ENCODE measurements around the gene CDIP1. TPM values are rescaled to one million over a fixed set of nuclear protein-coding genes. Genes with fewer than 3 reads are reported as not detected.
A peak's percentile ranks its signal among the peaks of the same experiment; 100 is the strongest.

The CDIP1 gene
- total and polyA plus RNA-seq, 9 of the 15 experiments (the other 6 are each of a cell fraction or from before 2014, with no cell fraction given): 0.29 TPM; not detected in 8

GRCh38 chr16:4475880-4476788 lies 62.4 kb downstream of the CDIP1 start, which contains the start of gene HMOX2 (continued):
- TF ChIP-seq CREB3L1 (IDR thresholded peaks at IDR 0.05; ENCODE audit: borderline replicate concordance, low read depth) (no peak; the same call in 1 of the 2 replicates), NFE2L1 (tag; IDR thresholded peaks at IDR 0.05; ENCODE audit: borderline replicate concordance, low read depth) (no peak), BCLAF1 (IDR thresholded peaks at IDR 0.05; ENCODE audit: borderline replicate concordance in 1 of 2, control insufficient read depth in 1 of 2, low read depth in 2 of 2, low read length in 1 of 2) (no peak), SIN3B (IDR thresholded peaks at IDR 0.05; ENCODE audit: low read depth) (peak; percentile 18; the same call in 1 of the 2 replicates), JUN (IDR thresholded peaks at IDR 0.05; ENCODE audit: borderline replicate concordance, low read depth, low read length) (peak; percentile 63; the same call in 1 of the 2 replicates), JUN (CRISPR knock-in tag; IDR thresholded peaks at IDR 0.05; ENCODE audit: borderline replicate concordance) (no peak), TGIF2 (CRISPR knock-in tag; IDR thresholded peaks at IDR 0.05) (peak; percentile 92), ZNF407 (IDR thresholded peaks at IDR 0.05; ENCODE audit: low read depth) (no peak), TFAP4 (CRISPR knock-in tag; IDR thresholded peaks at IDR 0.05; ENCODE audit: borderline replicate concordance) (peak; percentile 88)
